Effector CD4-positive, alpha-beta T cell (primary cell): ENCODE results near the gene CCL27.
"Not testable (repeated sequence)": the region's sequence is repeated elsewhere in the genome, so short reads cannot be mapped to it uniquely, and the experiment has no call there.

Experiments
- DNase-seq: peaks from one replicate; pipeline ENCODE4 v3.0.0-alpha.2; 2020

CCL27 gene

DNA sequence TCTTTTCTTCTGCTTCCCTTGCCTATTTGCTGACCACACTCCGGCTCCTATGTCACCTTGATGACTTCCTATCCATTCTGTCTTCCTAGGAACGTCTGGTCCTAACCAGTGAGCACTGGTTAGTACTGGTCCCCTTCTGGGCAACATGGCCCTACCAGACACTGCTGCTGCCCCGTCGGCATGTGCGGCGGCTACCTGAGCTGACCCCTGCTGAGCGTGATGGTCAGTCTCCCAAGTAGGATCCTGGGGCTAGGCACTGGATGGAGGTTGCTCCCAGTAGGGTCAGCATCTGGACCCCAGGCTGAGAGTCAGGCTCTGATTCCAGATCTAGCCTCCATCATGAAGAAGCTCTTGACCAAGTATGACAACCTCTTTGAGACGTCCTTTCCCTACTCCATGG is 13.8 kb downstream of the CCL27 start:
- no peak for DNase-seq

DNA sequence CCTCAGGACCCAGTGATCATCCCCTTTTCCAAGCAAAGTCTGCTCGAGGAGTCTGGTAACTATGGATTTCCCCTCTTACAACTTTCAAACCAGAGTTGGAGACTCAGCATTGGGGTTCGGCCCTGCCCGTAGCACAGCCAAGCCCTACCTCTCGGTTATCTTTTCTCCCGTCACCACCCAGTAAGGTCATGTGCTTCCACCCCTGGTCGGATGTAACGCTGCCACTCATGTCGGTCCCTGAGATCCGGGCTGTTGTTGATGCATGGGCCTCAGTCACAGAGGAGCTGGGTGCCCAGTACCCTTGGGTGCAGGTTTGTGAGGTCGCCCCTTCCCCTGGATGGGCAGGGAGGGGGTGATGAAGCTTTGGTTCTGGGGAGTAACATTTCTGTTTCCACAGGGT is 14.8 kb downstream of the CCL27 start:
- DNase-seq, result no peak

DNA sequence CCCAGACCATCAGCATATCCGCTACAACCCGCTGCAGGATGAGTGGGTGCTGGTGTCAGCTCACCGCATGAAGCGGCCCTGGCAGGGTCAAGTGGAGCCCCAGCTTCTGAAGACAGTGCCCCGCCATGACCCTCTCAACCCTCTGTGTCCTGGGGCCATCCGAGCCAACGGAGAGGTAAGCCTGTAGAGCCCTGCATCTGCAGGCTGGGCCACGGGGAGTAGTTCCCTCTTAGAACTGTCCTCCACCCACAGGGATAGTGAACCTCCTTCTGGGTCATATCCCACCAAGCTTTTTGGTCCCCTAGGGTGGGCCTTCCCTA is 15.4 kb downstream of the CCL27 start:
- DNase-seq, result no peak

DNA sequence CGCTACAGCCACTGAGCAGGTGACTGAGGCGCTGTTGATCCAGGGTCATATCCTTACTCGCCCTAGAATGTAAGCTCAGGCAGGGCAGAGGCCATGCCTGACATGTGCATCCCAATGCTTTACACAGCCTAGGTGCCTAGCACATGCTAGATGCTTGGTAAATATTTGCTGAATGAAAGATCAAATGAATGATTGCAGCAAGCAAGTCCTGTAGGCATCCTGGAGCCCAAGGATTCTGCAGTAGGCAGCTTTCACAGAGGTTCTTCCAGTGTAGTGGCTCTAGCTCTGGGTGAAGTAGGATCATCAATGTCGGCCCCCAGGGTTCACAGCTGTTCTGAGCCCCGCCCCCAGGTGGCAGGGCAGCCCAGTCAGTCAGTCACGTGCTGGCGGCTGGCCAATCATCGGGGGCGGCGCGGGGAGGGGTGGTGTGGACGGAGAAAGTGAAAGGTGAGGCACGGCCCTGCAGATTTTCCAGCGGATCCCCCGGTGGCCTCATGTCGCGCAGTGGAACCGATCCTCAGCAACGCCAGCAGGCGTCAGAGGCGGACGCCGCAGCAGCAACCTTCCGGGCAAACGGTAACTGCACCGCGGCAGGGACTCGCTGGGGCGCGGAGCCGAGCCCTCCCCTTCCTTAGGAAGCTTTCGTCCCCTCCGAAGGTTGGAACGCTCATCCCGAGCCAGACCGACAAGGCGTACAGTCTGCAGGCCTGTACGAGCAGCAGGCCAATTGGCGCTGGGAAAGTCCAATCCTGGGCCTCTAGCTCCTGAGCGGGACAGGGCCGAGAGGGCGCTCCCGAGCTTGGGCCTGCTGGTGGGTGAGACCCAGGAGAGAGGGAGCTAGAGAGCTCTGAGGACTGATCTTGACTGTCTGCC is 16.0 kb downstream of the CCL27 start, which contains the start of gene GALT:
TSS of gene GALT (plus strand) at position 465 of the 873 bp plus-strand sequence. CDS start at position 495, 30 bp downstream.
- DNase-seq, result peak; percentile 96

DNA sequence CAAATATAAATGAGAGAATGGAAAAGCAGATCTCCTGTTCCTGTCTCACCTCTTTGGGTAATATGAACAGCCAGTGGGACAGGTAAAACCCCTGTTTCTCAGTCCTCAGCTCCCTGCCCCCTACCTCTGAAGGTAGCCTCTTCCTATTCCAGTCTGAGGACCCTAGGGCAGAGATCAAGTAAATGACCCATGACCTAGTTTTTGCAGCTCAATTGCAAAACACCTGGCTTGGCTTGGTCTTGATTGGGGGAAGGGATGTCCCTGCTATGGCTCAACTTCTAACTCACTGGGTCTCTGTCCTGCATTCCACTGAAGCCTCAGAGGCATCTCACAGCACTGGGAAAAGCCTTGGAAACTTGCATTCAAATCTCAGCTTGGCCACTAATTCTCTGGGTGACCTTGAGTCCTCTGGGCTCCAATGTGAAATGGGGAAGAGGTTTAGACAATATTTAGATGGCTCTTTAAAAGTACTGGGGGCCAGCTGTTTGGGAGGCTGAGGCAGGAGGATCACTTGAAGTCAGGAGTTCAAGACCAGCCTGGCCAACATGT is 17.6 kb downstream of the CCL27 start:
- no peak for DNase-seq

DNA sequence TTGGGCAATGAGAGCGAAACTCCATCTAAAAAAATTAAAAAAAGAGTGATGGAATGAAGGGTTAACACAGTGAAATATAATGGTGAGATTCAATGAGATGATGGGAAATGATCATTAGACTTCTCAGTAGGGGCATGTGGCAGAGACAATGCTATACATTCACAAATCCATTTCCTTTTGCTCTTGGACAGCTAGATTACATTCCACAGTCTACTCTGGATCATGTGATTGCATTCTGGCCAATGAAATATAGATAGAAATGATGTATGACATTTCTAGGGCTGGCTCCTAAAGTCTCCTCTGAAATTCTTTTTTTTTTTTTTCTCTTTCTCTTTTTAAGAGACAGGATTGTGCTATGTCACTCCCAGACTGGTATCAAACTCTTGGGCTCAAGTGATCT is 19.8 kb downstream of the CCL27 start:
- no peak for DNase-seq

DNA sequence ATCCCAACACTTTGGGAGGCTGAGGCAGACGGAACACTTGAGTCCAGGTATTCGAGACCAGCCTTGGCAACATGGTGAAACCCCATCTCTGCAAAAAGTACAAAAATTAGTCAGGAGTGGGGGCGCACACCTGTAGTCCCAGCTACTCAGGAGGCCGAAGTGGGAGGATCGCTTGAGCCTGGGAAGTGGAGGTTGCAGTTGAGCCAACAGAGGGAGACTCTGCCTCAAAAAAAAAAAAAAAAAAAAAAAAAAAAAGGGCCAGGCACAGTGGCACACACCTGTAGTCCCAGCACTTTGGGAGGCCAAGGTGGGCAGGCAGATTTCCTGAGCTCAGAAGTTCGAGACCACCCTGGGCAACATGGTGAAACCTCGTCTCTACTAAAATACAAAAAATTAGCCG is 23.1 kb downstream of the CCL27 start:
- DNase-seq, result not testable (repeated sequence)

DNA sequence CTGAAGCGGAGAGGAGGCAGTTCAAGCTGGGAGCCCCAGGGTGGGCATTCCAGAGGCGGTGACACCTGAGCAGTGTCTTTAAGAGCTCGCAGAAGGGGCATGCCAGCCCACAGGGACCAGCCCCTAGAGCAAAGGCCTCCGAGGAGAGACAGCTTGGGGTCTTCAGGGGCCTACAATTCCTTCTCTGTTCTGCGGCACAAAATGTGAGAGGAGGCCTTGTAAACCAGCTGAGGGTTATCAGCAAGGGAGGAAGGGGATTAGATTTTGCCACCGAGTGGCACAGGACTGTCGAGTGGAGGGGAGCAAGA is 24.4 kb downstream of the CCL27 start:
- no peak for DNase-seq

DNA sequence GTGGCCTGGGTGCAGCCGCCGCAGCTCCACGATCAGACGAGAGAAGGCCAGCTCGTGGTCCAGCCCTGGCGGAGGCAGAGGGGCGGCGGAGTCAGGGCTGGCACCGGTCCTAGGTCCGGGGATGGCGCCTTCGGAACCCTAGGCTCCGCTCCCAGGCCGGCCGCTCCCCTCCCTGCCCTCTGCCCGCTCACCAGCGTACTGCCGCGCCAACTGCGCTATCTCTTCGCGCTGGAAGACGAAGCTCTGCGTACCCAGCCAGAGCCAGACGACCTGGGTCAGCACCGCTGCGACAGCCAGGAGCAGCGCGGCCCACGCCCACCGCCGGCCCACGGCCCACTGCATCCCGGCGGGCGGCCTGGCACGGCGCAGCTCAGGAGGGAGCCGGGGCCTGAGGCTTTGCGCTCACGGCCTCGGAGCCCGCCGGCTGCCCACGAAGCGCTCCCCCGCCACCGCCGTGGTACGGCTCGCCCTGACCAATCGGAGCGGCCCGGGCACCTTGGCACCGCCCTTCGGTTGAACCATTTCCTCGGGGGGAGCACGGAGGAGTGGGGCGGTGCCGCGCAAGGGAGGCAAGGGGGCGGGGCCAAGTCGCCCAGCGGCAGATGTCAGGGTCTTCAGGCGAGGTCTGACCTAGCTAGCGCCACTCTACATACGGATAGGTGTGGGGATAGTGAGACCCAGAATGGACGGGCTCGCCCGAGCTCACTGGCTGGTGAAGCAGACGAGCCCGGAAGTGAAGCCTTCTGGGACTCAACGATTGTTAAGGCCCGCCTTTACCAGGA is 24.9 kb downstream of the CCL27 start, which contains the start of gene SIGMAR1:
TSS of gene SIGMAR1 (minus strand) at position 432 of the 782 bp plus-strand sequence. CDS start at position 342, 90 bp downstream.
- peak; percentile 89 for DNase-seq

DNA sequence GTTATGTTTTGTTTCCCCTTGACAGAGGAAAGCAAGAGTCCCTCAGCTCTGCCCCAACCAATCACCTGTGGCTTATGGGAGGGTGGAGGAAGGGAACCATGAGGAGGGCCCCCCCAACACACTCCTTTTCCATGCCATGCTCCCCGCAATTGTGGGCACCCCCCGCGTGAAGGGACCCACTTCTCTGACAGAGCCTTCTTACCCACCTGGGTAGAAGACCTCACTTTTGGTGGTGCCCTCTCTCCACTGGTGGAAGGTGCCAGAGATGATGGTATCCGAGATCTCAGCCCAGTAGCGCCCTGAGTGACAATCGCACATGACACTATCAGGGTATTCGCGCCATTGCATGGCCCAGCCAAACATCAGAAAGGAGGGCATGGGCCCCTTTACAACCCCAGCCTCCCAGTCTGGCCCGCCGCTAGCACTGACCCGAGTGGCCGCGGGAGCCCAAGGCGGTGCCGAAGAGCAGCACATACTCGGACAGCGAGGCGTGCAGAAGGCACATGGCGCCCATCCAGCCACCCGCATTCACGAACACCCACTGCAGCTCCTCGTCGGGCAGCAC is 25.6 kb downstream of the CCL27 start:
- no peak for DNase-seq

DNA sequence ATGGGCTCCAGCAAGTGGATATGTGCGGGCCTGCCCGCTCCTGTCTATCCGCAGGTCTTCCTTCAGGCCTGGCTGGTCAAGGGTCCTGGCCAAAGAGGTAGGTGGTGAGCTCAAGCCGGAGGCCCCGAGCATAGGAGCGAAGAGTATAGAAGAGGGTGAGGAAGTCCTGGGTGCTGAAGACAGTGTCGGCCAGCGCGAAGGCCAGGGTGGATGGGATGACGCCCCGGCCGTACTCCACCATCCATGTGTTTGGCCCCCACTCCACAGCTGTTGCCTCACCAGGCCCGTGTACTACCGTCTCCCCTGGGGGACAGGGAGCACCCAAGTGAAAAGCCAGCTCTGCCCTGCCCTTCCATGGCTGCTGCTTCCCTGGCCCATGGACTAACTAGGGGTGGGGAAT is 26.9 kb downstream of the CCL27 start:
- no peak for DNase-seq

DNA sequence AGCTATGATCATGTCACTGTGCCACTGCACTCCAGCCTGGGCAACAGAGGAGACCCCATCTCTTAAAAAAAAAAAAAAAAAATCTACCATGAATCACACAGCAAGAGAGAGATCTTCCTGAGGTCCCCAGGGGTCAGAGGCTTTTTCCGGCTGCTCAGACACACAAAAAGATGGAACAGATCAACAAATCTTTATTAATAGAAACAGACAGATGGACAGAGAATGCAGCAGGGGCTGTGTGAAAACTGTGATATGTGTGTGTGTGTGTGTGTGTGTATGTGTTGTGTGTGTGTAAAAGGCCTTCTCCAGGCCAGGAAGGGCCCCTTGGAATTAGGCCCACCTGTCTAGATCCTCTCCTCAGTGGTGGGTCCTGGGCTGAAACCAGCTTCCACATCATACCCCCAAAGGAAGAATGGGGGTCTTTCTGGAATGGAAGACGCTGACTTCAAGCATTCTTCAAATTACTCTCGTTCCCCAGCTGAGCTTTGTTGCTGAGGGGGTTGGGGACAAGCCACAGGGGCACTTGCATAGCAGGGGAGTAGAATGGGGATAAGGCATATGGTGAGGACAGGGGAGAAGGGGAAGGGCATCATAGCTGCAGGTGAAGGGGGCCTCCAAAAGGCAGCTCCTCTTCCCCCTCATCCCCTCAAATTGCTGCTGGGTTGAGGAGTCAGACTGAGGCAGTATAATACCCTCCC is 27.8 kb downstream of the CCL27 start:
- no peak for DNase-seq

DNA sequence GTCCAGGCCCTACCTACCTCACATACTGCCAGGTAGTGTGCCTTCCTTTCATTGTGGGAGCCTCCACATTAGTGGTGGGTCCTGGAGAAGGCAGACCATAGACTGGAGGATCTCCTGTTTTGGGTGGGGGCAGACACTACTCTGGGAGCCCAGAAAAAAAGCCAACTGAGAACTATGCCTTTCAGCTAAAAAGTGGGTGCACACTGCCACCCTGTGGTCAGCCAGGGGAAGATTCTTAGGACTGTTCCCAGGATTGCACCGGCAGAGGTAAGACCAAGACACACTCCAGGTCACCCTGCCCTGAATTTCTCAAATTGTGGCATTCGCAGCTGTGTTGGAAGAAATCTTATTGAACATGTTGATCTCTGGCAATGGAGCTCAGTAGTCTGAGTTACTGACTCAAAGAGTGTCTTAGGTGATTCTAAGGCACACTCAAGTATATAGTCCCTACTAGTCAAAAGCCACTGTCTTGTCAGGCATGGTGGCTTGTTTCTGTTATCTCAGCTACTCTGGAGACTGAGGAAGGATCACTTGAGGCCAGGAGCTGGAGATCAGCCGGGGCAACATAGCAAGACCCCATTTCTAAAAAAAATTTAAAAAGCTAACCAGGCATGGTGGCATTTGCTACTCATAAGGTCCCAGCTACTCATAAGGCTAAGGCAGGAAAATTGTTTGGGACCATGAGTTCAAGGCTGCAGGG is 28.5 kb downstream of the CCL27 start:
- peak; percentile 72 for DNase-seq

DNA sequence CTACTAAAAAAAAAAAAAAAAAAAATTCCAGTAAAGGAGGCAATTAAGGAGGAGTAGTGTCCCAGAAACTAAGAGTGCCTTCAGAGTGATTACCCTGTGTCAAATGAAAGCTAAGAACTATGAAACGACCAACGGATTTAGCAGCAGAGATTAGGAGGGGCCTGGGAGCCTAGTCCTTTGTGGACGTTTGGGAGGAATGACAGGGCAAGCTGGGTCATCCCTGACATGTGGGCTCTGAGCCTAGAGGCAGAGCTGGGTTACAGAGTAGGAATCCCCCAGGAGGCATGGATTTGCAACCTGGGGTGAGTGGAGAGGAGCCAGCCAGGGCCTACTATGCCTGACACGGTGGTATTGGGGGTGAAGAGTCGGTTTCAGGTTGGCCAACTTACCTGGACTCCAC is 29.3 kb downstream of the CCL27 start:
- no peak for DNase-seq

DNA sequence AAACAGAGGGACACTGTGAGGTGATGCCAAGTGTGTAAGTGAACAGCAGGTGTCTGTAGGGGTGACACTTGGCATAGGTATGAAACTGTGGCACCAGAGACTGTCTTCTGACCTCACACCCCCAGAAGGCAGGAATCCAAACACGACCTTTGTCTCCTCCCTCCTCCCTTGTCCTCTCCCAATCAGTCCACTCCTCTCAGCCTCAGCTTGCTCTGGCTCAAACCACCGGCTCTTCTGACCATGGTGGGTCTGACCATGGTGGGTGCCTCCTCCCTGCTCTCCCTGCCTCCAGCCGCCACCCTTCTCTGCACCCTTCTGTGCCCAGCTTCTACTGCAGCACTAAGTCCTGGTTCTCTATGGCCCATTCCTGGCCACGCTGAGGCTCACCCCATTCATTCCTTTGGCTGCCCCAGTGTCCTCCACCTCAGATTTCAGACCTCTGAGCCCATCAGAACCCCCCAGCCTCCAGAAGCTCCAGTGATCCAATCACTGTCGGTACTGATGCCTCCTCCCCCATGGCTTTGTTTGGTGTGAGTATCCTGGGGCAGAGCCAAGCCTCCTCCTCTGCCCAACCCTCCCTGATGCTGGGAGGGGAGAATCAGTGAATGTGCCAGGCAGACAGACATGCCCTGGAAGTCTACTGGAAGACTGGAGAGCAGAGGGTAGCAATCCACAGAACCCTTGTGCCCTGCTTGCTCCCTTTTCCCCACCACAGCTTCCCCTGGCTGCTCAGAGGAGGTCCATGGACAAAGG is 31.9 kb downstream of the CCL27 start:
- no peak for DNase-seq

DNA sequence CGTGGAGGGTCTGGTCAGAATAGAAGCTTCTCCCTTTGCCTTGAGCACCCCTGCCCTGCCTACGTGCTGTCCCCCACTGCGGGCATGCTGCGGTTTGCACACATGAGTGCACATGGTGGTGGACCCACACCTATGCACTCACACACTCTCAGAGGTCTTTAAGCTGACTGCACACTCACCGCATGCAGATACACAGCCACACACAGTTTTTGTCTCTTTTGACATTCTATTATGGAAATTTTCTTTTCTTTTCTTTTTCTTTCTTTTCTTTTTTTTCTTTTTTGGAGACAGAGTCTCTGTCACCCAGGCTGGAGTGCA is 33.0 kb downstream of the CCL27 start:
- DNase-seq, result no peak

DNA sequence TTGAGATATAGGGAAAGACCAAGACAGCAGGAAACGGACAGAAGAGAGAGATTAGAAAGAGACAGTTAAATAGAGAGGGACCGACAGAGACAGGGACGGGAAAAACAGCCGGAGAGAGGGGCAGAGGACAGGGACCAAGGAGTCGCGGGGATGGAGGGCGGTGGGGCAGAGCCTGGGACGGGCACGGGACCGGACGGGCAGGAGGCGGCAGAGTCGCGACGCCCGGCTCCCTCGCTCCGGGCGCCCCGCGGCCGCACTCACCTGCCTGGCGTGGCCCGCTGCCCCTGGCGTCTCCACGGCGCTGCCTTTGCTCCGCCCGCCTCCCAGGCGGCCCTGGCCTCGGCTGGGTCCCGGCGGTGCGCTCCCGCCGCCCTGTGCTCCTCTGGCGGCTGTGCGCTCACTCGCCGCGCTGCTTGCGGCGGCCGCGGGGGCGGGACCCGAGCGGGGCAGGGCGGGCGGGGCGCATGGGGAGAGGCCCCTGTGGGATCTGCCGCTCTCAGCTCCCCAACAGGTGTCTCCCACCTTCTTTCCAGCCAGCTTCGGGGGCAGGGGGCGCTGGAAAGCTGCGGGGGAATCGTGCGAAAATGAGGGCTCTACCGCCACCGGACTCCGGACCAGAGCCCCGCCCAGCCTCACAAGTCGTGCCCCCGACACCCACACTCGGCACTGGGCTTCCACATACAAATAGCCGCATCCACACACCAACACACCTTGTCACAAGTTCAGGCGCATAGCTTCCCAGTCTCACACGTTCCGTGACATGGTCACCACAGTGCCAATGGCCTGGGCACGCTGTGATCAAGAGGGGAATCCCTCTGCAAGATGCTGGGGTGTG is 33.6 kb downstream of the CCL27 start, which contains the start of gene ARID3C:
TSS of gene ARID3C (minus strand) at position 411 of the 835 bp plus-strand sequence. CDS start 1,052 bp downstream, outside the sequence.
- no peak for DNase-seq

DNA sequence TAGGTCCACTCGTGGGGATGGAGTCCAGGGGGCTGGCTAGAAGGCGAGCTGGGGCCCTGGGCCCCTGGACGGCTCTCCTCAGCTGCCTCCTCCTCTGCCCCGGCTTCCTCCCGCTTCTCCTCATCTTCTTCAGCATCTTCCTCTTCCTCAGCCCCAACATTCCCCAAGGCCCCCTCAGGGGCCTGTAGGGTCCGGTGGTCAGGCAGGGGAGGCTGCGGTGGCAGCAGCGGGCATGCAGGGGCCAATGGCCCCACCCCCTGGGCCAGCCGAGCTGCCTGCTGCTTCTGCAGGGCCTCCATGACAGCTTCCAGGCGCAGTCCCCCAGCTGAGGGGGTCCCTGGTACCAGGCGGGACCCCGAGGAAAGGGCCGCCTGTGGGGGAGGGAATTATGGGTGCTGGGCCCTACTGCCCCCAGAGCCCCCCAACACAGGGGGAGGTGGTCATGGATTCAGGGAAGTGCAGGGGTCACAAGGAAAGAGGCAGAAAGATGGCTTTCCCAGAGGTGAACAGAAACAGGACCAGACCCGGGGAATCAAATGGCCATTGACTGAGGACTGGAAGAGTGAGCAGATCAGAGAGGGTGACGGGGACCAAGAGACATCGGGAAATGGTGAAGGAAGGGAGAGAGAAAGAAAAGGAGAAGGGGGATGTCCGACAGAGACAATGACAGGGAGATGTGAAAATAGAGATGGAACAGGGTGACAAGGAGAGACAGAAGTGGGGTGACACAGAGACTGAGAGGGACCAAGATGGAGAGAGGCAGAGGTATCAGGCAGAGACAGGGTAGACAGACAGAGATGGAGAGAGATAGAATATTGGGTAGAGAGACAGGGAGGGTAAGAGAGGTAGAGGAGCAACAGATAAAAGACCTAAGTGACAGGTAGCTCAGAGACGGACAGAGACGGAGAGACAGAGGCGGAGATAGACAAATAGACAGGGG is 34.5 kb downstream of the CCL27 start:
- DNase-seq, result no peak

DNA sequence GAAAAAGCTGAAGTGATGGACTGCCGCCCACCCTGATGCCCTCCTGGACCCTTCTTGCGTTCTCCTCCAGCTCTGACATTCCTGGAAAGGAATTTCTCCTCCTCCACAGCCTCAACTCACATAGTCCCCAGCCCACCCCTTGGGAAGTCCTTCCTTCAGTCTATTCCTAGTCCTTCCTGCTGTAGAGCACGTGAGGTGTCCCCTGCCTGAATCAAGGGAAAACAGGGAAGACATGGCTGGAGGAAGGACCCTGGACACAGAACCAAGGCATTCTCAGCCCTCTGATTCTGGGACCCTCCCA is 37.3 kb downstream of the CCL27 start:
- DNase-seq, result no peak
